PC-9 (cell line): Measurements from ENCODE around the gene PCDHA11. TPM values are rescaled to one million over a fixed set of nuclear protein-coding genes. Genes with fewer than 3 reads are reported as not detected.
A peak's percentile ranks its signal among the peaks of the same experiment; 100 is the strongest.
"Not testable (repeated sequence)": the region's sequence is repeated elsewhere in the genome, so short reads cannot be mapped to it uniquely, and the experiment has no call there.

Experiments used
- BruUV-seq: library from RNA; stranded (reverse); fragments of 400-500 nt; replicated peaks from 2 replicates; lab custom pipeline; 2021; lab: Mats Ljungman, UMichigan
- CTCF ChIA-PET: fragments of 300-600 bp; sonication (Branson Sonifier 250); formaldehyde crosslinking; loops from one replicate; lab custom pipeline; 2022; ENCODE audit warnings: antibody characterized with exemption; lab: Charles Lee
- POLR2A ChIA-PET: fragments of 300-600 bp; sonication (Branson Sonifier 250); formaldehyde crosslinking; loops from one replicate; lab custom pipeline; 2022; ENCODE audit warnings: antibody characterized with exemption; ENCODE audit not compliant: unreplicated experiment; lab: Charles Lee
- DNase-seq, 2 experiments: peaks; one replicate each; pipeline versions ENCODE4 v3.0.0 to v3.0.0-alpha.2; 2015 to 2022; ENCODE audit warnings: mixed read lengths in 1 of 2
- H2AFZ ChIP-seq: fragments of 200-600 bp; sonication (generic); 2 replicates; pipeline ENCODE4 v1.8.1; 2017; ENCODE audit warnings: antibody characterized with exemption
- H3F3A ChIP-seq: fragments of 200-600 bp; sonication (generic); 2 replicates; pipeline ENCODE4 v1.8.1; 2017; ENCODE audit warnings: antibody characterized with exemption, mild to moderate bottlenecking, low read depth; ENCODE audit not compliant: insufficient read depth
- H3K27ac ChIP-seq: fragments of 200-600 bp; sonication (generic); 2 replicates; pipeline ENCODE4 v1.6.1; 2016; ENCODE audit warnings: mixed run types
- H3K27me3 ChIP-seq: fragments of 200-600 bp; sonication (generic); 2 replicates; pipeline ENCODE4 v1.6.1; 2016; ENCODE audit warnings: low read depth, mixed run types; ENCODE audit not compliant: insufficient read depth
- H3K36me3 ChIP-seq: fragments of 200-600 bp; sonication (generic); 2 replicates; pipeline ENCODE4 v1.6.1; 2016; ENCODE audit warnings: low read depth, mixed run types
- H3K4me1 ChIP-seq: fragments of 200-600 bp; sonication (generic); replicated peaks from 2 replicates; pipeline ENCODE4 v1.6.1; 2016; ENCODE audit warnings: mixed run types; ENCODE audit not compliant: insufficient read depth
- H3K4me2 ChIP-seq: fragments of 200-600 bp; sonication (generic); 2 replicates; pipeline ENCODE4 v1.6.1; 2017; ENCODE audit warnings: mixed run types
- H3K4me3 ChIP-seq: fragments of 200-600 bp; sonication (generic); 2 replicates; pipeline ENCODE4 v1.6.1; 2016; ENCODE audit warnings: mixed run types
- H3K79me2 ChIP-seq: fragments of 200-600 bp; sonication (generic); 2 replicates; pipeline ENCODE4 v1.6.1; 2017; ENCODE audit warnings: low read depth, mixed run types
- H3K9me2 ChIP-seq: fragments of 200-600 bp; sonication (generic); 2 replicates; pipeline ENCODE4 v1.8.1; 2017; ENCODE audit warnings: mild to moderate bottlenecking; ENCODE audit not compliant: insufficient read depth
- H3K9me3 ChIP-seq: fragments of 200-600 bp; sonication (generic); 2 replicates; pipeline ENCODE4 v1.8.1; 2016; ENCODE audit warnings: low read depth; ENCODE audit not compliant: insufficient read depth
- H4K20me1 ChIP-seq: fragments of 200-600 bp; sonication (generic); 2 replicates; pipeline ENCODE4 v1.8.1; 2017; ENCODE audit not compliant: insufficient read depth
- EZH2 ChIP-seq: fragments of 200-600 bp; sonication (generic); IDR thresholded peaks from 2 replicates; pipeline ENCODE4 v1.8.0; 2017; ENCODE audit warnings: antibody characterized with exemption, low read depth
- intact Hi-C: fragments of 100-400 bp; cut with micrococcal nuclease; formaldehyde crosslinking; loops from one replicate; pipeline ENCODE4 v1.10.0; 2022; ENCODE audit not compliant: unreplicated experiment
- total RNA-seq: library from RNA; stranded (reverse); gene quantifications from 2 replicates; pipeline ENCODE4 v1.2.3, GENCODE V29; 2021
- TF ChIP-seq, protein P1 (sequence below): fragments of 200-600 bp; sonication (generic); conservative IDR thresholded peaks from 2 replicates; pipeline ENCODE4 v1.6.1; 2017; ENCODE audit warnings: mixed run types, antibody characterized with exemption, mild to moderate bottlenecking, moderate library complexity

PCDHA11 gene
- total RNA-seq, 1 experiment from 2014 or later: not detected

- Histone ChIP-seq H3K4me2 (no peak overlapping the region), H3F3A (no peaks in the 10 kb centered on the region), H3K9me2 (no peaks in the 10 kb centered on the region), H4K20me1 (no peaks in the 10 kb centered on the region), H3K27ac (no peak overlapping the region), H3K36me3 (no peaks in the 10 kb centered on the region), H3K4me1 (no peaks in the 10 kb centered on the region), H3K9me3 (no peaks in the 10 kb centered on the region; the same call in 1 of the 2 replicates), H3K27me3 (no peaks in the 10 kb centered on the region), H2AFZ (no peak overlapping the region), H3K4me3 (no peak overlapping the region), H3K79me2 (no peaks in the 10 kb centered on the region)
- POLR2A ChIA-PET: no interaction called here
- CTCF ChIA-PET: interaction anchor here (1.0 kb wide), 1 partner anchor 13 kb away, joined by 3 read pairs; no protein-coding TSS in a partner anchor
- no peak for DNase-seq
- BruUV-seq: no TSS peak
- TF ChIP-seq, protein P1, sequence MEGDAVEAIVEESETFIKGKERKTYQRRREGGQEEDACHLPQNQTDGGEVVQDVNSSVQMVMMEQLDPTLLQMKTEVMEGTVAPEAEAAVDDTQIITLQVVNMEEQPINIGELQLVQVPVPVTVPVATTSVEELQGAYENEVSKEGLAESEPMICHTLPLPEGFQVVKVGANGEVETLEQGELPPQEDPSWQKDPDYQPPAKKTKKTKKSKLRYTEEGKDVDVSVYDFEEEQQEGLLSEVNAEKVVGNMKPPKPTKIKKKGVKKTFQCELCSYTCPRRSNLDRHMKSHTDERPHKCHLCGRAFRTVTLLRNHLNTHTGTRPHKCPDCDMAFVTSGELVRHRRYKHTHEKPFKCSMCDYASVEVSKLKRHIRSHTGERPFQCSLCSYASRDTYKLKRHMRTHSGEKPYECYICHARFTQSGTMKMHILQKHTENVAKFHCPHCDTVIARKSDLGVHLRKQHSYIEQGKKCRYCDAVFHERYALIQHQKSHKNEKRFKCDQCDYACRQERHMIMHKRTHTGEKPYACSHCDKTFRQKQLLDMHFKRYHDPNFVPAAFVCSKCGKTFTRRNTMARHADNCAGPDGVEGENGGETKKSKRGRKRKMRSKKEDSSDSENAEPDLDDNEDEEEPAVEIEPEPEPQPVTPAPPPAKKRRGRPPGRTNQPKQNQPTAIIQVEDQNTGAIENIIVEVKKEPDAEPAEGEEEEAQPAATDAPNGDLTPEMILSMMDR: no peak
- TF ChIP-seq EZH2: no peak
- intact Hi-C loops: no loop called here
Observed at GRCh38 chr5:140828362-140828737, 40.4 kb upstream of the PCDHA11 start.

GRCh38 chr5:140829511-140830501, 39.0 kb upstream of the PCDHA11 start:
- H2AFZ ChIP-seq, H3K27me3 ChIP-seq, BruUV-seq, H3K9me3 ChIP-seq, H3K4me3 ChIP-seq, H3K79me2 ChIP-seq, POLR2A ChIA-PET, H3K9me2 ChIP-seq, H3F3A ChIP-seq, H3K4me2 ChIP-seq, DNase-seq, H3K36me3 ChIP-seq, H3K27ac ChIP-seq, CTCF ChIA-PET, H4K20me1 ChIP-seq, H3K4me1 ChIP-seq, intact Hi-C loops: not testable (repeated sequence)

DNA sequence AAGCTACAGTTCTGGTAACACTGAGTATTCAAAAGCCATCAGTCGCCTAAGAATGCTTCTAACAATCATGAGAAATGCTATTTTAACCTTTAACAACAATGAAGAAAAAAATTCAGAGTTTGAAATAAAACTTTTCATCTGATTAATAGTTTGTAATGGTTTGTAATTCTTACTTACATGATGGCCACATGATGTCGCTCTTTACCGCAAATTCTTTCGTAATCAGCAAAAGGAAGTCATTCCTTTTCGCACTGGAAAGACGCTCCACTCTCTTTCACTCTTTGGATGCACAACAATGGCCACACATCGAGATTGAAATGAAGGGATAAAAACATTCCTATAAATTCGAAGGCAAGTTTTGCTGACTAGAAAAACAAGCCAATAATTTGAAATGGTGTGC, 34.8 kb upstream of the PCDHA11 start, which contains the start of gene PCDHA7:
Gene PCDHA7, plus strand, starts transcription at position 277 of the 400 bp plus-strand sequence. Its CDS starts 115 bp downstream, at position 392.
- BruUV-seq: no TSS peak
- TF ChIP-seq, protein P1: 0 out of 2 replicates have a peak, but pooled peaks have one; percentile 19
- no peak for TF ChIP-seq EZH2
- Histone ChIP-seq H3F3A (no peaks in the 10 kb centered on the region), H3K4me1 (no peaks in the 10 kb centered on the region), H3K9me3 (no peaks in the 10 kb centered on the region; the same call in 1 of the 2 replicates), H3K36me3 (no peaks in the 10 kb centered on the region), H4K20me1 (no peaks in the 10 kb centered on the region), H3K79me2 (no peaks in the 10 kb centered on the region), H3K27ac (no peak within 1 kb of the TSS), H3K9me2 (no peaks in the 10 kb centered on the region), H3K4me2 (no peak within 1 kb of the TSS), H2AFZ (no peak within 1 kb of the TSS), H3K4me3 (no peak within 1 kb of the TSS), H3K27me3 (no peaks in the 10 kb centered on the region)
- POLR2A ChIA-PET: no interaction called here
- intact Hi-C loops: no loop called here
- DNase-seq: no peak
- CTCF ChIA-PET: no interaction called here

- CTCF ChIA-PET, intact Hi-C loops, H3K4me3 ChIP-seq, H3K27me3 ChIP-seq, H3K4me1 ChIP-seq, H3K79me2 ChIP-seq, H3K9me2 ChIP-seq, POLR2A ChIA-PET, BruUV-seq, H3K36me3 ChIP-seq, H3K9me3 ChIP-seq, H3K27ac ChIP-seq, H3K4me2 ChIP-seq, H3F3A ChIP-seq, H4K20me1 ChIP-seq, DNase-seq, H2AFZ ChIP-seq: not testable (repeated sequence)
Observed at GRCh38 chr5:140834439-140835008, 34.2 kb upstream of the PCDHA11 start.
